Parathyroid adenoma (tissue), 2 donors: ENCODE data around the gene PDE9A.
"Not testable (repeated sequence)": the region's sequence is repeated elsewhere in the genome, so short reads cannot be mapped to it uniquely, and the experiment has no call there.

Experiments
- H2AFZ ChIP-seq: fragments of 300-600 bp; sonication (generic); one replicate; pipeline ENCODE4 v1.7.0; 2017; ENCODE audit warnings: antibody characterized with exemption, mild to moderate bottlenecking
- H3K27ac ChIP-seq: fragments of 300-600 bp; sonication (generic); one replicate; pipeline ENCODE4 v1.7.0; 2017
- H3K27me3 ChIP-seq: fragments of 300-600 bp; sonication (generic); one replicate; pipeline ENCODE4 v1.7.0; 2017; ENCODE audit warnings: low read length; ENCODE audit not compliant: control insufficient read depth, insufficient read depth
- H3K36me3 ChIP-seq: fragments of 300-600 bp; sonication (generic); one replicate; pipeline ENCODE4 v1.7.0; 2017; ENCODE audit warnings: low read length; ENCODE audit not compliant: control insufficient read depth, insufficient read depth
- H3K4me1 ChIP-seq: fragments of 300-600 bp; sonication (generic); one replicate; pipeline ENCODE4 v1.7.0; 2017; ENCODE audit warnings: control low read depth
- H3K4me2 ChIP-seq: fragments of 300-600 bp; sonication (generic); one replicate; pipeline ENCODE4 v1.7.0; 2017; ENCODE audit warnings: low read length
- H3K4me3 ChIP-seq: fragments of 300-600 bp; sonication (generic); one replicate; pipeline ENCODE4 v1.7.0; 2017; ENCODE audit warnings: low read depth, low read length
- H3K79me2 ChIP-seq: fragments of 300-600 bp; sonication (generic); one replicate; pipeline ENCODE4 v1.7.0; 2017; ENCODE audit warnings: control low read depth
- H3K9ac ChIP-seq: fragments of 300-600 bp; sonication (generic); one replicate; pipeline ENCODE4 v1.7.0; 2017; ENCODE audit warnings: mild to moderate bottlenecking
- H3K9me3 ChIP-seq: fragments of 300-600 bp; sonication (generic); one replicate; pipeline ENCODE4 v1.7.0; 2017; ENCODE audit warnings: low read length; ENCODE audit not compliant: control insufficient read depth
- TF ChIP-seq, protein P1 (sequence below): fragments of 300-600 bp; sonication (generic); IDR thresholded peaks from one replicate; pipeline ENCODE4 v1.7.0; 2017; ENCODE audit warnings: antibody characterized with exemption, mild to moderate bottlenecking
- donor health status: primary hyperparathyroidism.

PDE9A gene

GRCh38 chr21:42811960-42812359 lies 158.5 kb downstream of the PDE9A start:
- no peaks in the 10 kb centered on the region for H3K36me3 ChIP-seq
- H3K4me1 ChIP-seq = no peaks in the 10 kb centered on the region
- no peak overlapping the region for H3K9ac ChIP-seq
- no peak overlapping the region for H3K27ac ChIP-seq
- no peak overlapping the region for H3K4me3 ChIP-seq
- no peak overlapping the region for H3K4me2 ChIP-seq
- no peak overlapping the region for H2AFZ ChIP-seq
- no peaks in the 10 kb centered on the region for H3K79me2 ChIP-seq
- no peaks in the 10 kb centered on the region for H3K27me3 ChIP-seq
- TF ChIP-seq, protein P1, sequence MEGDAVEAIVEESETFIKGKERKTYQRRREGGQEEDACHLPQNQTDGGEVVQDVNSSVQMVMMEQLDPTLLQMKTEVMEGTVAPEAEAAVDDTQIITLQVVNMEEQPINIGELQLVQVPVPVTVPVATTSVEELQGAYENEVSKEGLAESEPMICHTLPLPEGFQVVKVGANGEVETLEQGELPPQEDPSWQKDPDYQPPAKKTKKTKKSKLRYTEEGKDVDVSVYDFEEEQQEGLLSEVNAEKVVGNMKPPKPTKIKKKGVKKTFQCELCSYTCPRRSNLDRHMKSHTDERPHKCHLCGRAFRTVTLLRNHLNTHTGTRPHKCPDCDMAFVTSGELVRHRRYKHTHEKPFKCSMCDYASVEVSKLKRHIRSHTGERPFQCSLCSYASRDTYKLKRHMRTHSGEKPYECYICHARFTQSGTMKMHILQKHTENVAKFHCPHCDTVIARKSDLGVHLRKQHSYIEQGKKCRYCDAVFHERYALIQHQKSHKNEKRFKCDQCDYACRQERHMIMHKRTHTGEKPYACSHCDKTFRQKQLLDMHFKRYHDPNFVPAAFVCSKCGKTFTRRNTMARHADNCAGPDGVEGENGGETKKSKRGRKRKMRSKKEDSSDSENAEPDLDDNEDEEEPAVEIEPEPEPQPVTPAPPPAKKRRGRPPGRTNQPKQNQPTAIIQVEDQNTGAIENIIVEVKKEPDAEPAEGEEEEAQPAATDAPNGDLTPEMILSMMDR = no peak
- H3K9me3 ChIP-seq = no peaks in the 10 kb centered on the region

DNA sequence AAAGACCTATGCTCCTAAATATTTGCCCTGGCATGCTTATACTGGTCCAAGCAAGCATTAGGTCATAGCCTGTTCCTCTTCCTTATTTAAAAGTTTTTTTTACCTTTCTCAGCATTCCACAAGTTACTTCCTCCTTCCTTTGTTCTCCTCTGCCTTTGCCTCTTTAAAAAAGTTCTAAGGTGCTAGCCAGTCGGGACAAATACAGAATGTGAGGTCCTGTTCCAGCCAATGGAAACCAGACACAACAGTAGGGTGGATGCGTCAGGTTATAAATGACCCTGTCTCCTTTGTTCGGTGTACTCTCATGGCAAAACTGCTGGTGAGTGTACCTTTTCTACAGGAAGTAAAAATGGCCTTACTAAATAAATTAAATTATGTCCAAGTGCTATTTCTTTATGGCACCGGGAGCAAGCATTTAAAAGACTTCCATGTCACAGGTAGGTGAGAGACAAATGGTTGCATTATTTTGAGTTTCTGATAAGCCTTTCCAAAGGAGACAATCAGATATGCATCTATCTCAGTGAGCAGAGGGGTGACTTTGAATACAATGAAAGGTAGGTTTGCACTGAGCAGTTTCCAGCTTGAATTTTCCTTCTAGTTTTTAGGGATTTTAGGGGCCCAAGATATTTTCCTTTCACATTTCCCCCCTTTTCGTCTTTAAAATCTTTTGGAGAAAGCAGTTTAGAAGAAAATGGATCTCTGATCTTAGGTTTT lies 159.3 kb downstream of the PDE9A start:
- not testable (repeated sequence) for H3K79me2 ChIP-seq, H3K4me2 ChIP-seq, H3K9ac ChIP-seq, H3K4me3 ChIP-seq, H2AFZ ChIP-seq, H3K4me1 ChIP-seq, H3K36me3 ChIP-seq, H3K27me3 ChIP-seq, H3K9me3 ChIP-seq, H3K27ac ChIP-seq

GRCh38 chr21:42815217-42815616 lies 161.8 kb downstream of the PDE9A start:
- Histone ChIP-seq H3K36me3 (no peaks in the 10 kb centered on the region), H3K9me3 (no peaks in the 10 kb centered on the region), H3K4me1 (no peaks in the 10 kb centered on the region), H3K4me2 (no peak overlapping the region), H3K27ac (no peak overlapping the region), H3K9ac (no peak overlapping the region), H2AFZ (no peak overlapping the region), H3K79me2 (no peaks in the 10 kb centered on the region), H3K27me3 (no peaks in the 10 kb centered on the region), H3K4me3 (no peak overlapping the region)
- TF ChIP-seq, protein P1 = no peak

DNA sequence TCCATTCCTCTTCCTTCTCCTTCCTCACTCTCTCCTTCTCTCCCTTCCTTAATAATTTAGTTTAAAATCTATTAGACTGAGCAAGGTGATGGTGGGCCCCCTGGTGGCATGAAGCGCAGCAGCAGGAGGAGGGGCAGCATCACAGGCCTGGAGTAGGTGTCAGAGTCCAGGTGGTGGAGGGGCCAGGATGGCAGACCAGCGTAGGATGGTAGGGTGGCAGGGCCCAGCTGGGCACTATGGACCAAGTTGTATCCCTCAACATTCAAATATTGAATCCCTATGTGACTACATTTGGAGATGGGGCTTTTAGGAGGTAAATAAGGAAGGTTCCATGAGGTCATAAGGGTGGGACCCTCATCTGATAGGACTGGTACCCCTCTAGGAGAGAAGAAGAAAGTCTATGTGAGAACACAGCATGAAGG lies 164.9 kb downstream of the PDE9A start:
- Histone ChIP-seq H3K4me1 (no peaks in the 10 kb centered on the region), H2AFZ (no peak overlapping the region), H3K9ac (no peak overlapping the region), H3K36me3 (no peaks in the 10 kb centered on the region), H3K9me3 (no peaks in the 10 kb centered on the region), H3K27me3 (no peaks in the 10 kb centered on the region), H3K4me3 (no peak overlapping the region), H3K27ac (no peak overlapping the region), H3K4me2 (no peak overlapping the region), H3K79me2 (no peaks in the 10 kb centered on the region)
- TF ChIP-seq, protein P1 = peak; percentile 12

GRCh38 chr21:42819861-42820615 lies 166.6 kb downstream of the PDE9A start:
- Histone ChIP-seq H3K79me2 (no peaks in the 10 kb centered on the region), H3K27ac (no peak overlapping the region), H3K36me3 (no peaks in the 10 kb centered on the region), H3K4me3 (no peak overlapping the region), H3K9ac (no peak overlapping the region), H3K27me3 (no peaks in the 10 kb centered on the region), H3K4me2 (no peak overlapping the region), H3K4me1 (no peaks in the 10 kb centered on the region), H2AFZ (no peak overlapping the region), H3K9me3 (no peaks in the 10 kb centered on the region)
- TF ChIP-seq, protein P1 = no peak
